Testis (tissue), 3 donors: ENCODE data around the gene TRAPPC10. TPM values are rescaled to one million over a fixed set of nuclear protein-coding genes. Genes with fewer than 3 reads are reported as not detected.

Source experiments
- DNase-seq: peaks from one replicate; pipeline ENCODE4 v3.0.0-alpha.2; 2019
- H3K27ac ChIP-seq, 2 donors: fragments of 200-600 bp; sonication (generic); one replicate each; pipeline ENCODE4 v1.5.1; 2019
- H3K27me3 ChIP-seq: fragments of 200-600 bp; sonication (generic); one replicate; pipeline ENCODE4 v1.5.1; 2019
- H3K36me3 ChIP-seq: fragments of 200-600 bp; sonication (generic); one replicate; pipeline ENCODE4 v1.5.1; 2017; ENCODE audit warnings: low read depth; ENCODE audit errors: missing control alignments
- H3K4me1 ChIP-seq: fragments of 200-600 bp; sonication (generic); one replicate; pipeline ENCODE4 v1.5.1; 2019
- H3K4me3 ChIP-seq, 2 donors: fragments of 200-600 bp; sonication (generic); one replicate each; pipeline ENCODE4 v1.5.1; 2017 to 2019
- H3K9me3 ChIP-seq: fragments of 200-600 bp; sonication (generic); one replicate; pipeline ENCODE4 v1.5.1; 2017
- CTCF ChIP-seq, 3 experiments: fragments of 450-650 bp in 2 of 3; fragments of 200-600 bp in 1 of 3; sonication (generic) in 1 of 3; IDR thresholded peaks; one replicate each; pipeline ENCODE4 v1.5.1; 2016 to 2019; ENCODE audit warnings: antibody characterized with exemption in 3 of 3, mild to moderate bottlenecking in 2 of 3, moderate library complexity in 1 of 3
- POLR2A ChIP-seq: fragments of 450-650 bp; IDR thresholded peaks from one replicate; pipeline ENCODE4 v1.6.1; 2017; ENCODE audit warnings: antibody characterized with exemption, mild to moderate bottlenecking, moderate library complexity
- WGBS, 2 donors: methylation state at CpG; one replicate each; pipeline ENCODE4 v1.1.5; 2018; 5-methylcytosine and 5-hydroxymethylcytosine counted together
- intact Hi-C: fragments of 100-400 bp; cut with DNase I; formaldehyde crosslinking; loops from one replicate; pipeline ENCODE4 v1.15.1; 2023; ENCODE audit warnings: low total_unique reads
- polyA plus RNA-seq: library from polyadenylated mRNA; stranded (reverse); fragments of 350-450 nt; fragmentation: Illumina TruSeq; extraction: RNeasy Lipid Tissue Mini Kit (QIAGEN cat#74804); gene quantifications from one replicate; pipeline ENCODE4 v1.2.3, GENCODE V29; 2014; ENCODE audit warnings: low read depth, low replicate concordance; ENCODE audit not compliant: insufficient read depth
- total RNA-seq, 2 donors: library from RNA; depleted of rRNA; stranded (reverse); fragments of >200 nt; gene quantifications; one replicate each; pipeline ENCODE4 v1.2.3, GENCODE V29; 2016

The TRAPPC10 gene
- total and polyA plus RNA-seq, 3 donors from 2014 or later, result 46.4 to 69.8 (median 58.0) TPM

- Histone ChIP-seq H3K9me3 (no peaks in the 10 kb centered on the region), H3K4me3 (no peak overlapping the region), H3K27me3 (no peaks in the 10 kb centered on the region), H3K36me3 (no peaks in the 10 kb centered on the region), H3K4me1 (peaks cover 6% of the 10 kb centered on the region), H3K27ac (no peak overlapping the region)
- DNase-seq, result no peak
- no peak for TF ChIP-seq POLR2A
- TF ChIP-seq CTCF (IDR thresholded peaks at IDR 0.05), result no peak
- intact Hi-C loops, result no loop called here
- WGBS, 2 donors, result 92 to 95% methylated on average over 10 of the region's 10 CpGs
Observed at GRCh38 chr21:44066116-44066515, 54.0 kb downstream of the TRAPPC10 start.

GRCh38 chr21:44067011-44067839 is 55.1 kb downstream of the TRAPPC10 start:
- intact Hi-C loops, result no loop called here
- Histone ChIP-seq H3K4me1 (peaks cover 4% of the 10 kb centered on the region), H3K4me3 (no peak overlapping the region), H3K9me3 (no peaks in the 10 kb centered on the region), H3K36me3 (no peaks in the 10 kb centered on the region), H3K27me3 (no peaks in the 10 kb centered on the region), H3K27ac (no peak overlapping the region)
- no peak for DNase-seq
- TF ChIP-seq CTCF (IDR thresholded peaks at IDR 0.05) (no peak), POLR2A (no peak)
- WGBS, 2 donors, result 78 to 79% methylated on average over 15 of the region's 15 CpGs

GRCh38 chr21:44070391-44070790 is 58.3 kb downstream of the TRAPPC10 start:
- H3K27ac ChIP-seq, result no peak overlapping the region
- no peak for DNase-seq
- intact Hi-C loops, result loop anchor here (10.0 kb wide), 1 partner anchor 46 kb away; no protein-coding TSS in a partner anchor
- H3K27me3 ChIP-seq, result no peaks in the 10 kb centered on the region
- H3K4me3 ChIP-seq, result no peak overlapping the region
- TF ChIP-seq CTCF (IDR thresholded peaks at IDR 0.05), result no peak
- no peak for TF ChIP-seq POLR2A
- H3K36me3 ChIP-seq, result no peaks in the 10 kb centered on the region
- no peaks in the 10 kb centered on the region for H3K4me1 ChIP-seq
- H3K9me3 ChIP-seq, result no peaks in the 10 kb centered on the region
- WGBS, 2 donors, result 86 to 91% methylated on average over 7 of the region's 7 CpGs

- Histone ChIP-seq H3K27ac (no peak overlapping the region), H3K36me3 (no peaks in the 10 kb centered on the region), H3K4me1 (no peaks in the 10 kb centered on the region), H3K4me3 (no peak overlapping the region), H3K9me3 (no peaks in the 10 kb centered on the region), H3K27me3 (no peaks in the 10 kb centered on the region)
- TF ChIP-seq POLR2A (no peak), CTCF (IDR thresholded peaks at IDR 0.05) (no peak)
- no peak for DNase-seq
- WGBS, 2 donors, result 79 to 81% methylated on average over 15 of the region's 15 CpGs
- intact Hi-C loops, result loop anchor here (10.0 kb wide), 1 partner anchor 47 kb away; no protein-coding TSS in a partner anchor
Observed at GRCh38 chr21:44071359-44072104, 59.4 kb downstream of the TRAPPC10 start.
